CD8-positive, alpha-beta memory T cell (primary cell): ENCODE measurements around the gene SLC39A1. TPM values are rescaled to one million over a fixed set of nuclear protein-coding genes. Genes with fewer than 3 reads are reported as not detected.
A peak's percentile ranks its signal among the peaks of the same experiment; 100 is the strongest.
"Not testable (repeated sequence)": the region's sequence is repeated elsewhere in the genome, so short reads cannot be mapped to it uniquely, and the experiment has no call there.

Experiments used
- CTCF ChIA-PET: fragments of 350-600 bp; sonication (Branson Sonifier 250); formaldehyde crosslinking; loops from one replicate; lab custom pipeline; 2021; ENCODE audit warnings: antibody characterized with exemption; lab: Charles Lee
- POLR2A ChIA-PET: fragments of 350-600 bp; sonication (Branson Sonifier 250); formaldehyde crosslinking; loops from one replicate; lab custom pipeline; 2021; ENCODE audit warnings: antibody characterized with exemption; lab: Charles Lee
- DNase-seq, 5 donors: peaks; one replicate each; pipeline versions ENCODE4 v3.0.0 to v3.0.0-alpha.2; 2020 to 2022; ENCODE audit warnings: mixed read lengths in 1 of 5
- H3K27ac ChIP-seq: one replicate; pipeline ENCODE4 v1.7.0; 2013; ENCODE audit warnings: low read depth, mild to moderate bottlenecking, low read length, moderate library complexity
- H3K27me3 ChIP-seq: 2 replicates; pipeline ENCODE4 v1.7.0; 2013; ENCODE audit warnings: low read length, mild to moderate bottlenecking; ENCODE audit not compliant: insufficient read depth, poor library complexity, severe bottlenecking
- H3K36me3 ChIP-seq: 2 replicates; pipeline ENCODE4 v1.7.0; 2013; ENCODE audit warnings: mild to moderate bottlenecking, low read length, moderate library complexity; ENCODE audit not compliant: insufficient read depth
- H3K4me1 ChIP-seq: 2 replicates; pipeline ENCODE4 v1.7.0; 2013; ENCODE audit warnings: mild to moderate bottlenecking, low read length, moderate library complexity; ENCODE audit not compliant: insufficient read depth
- H3K4me3 ChIP-seq: 2 replicates; pipeline ENCODE4 v1.7.0; 2013; ENCODE audit warnings: mild to moderate bottlenecking, low read length
- H3K9me3 ChIP-seq: 2 replicates; pipeline ENCODE4 v1.7.0; 2013; ENCODE audit warnings: mild to moderate bottlenecking, low read length
- H3K27ac Mint-ChIP-seq, 8 donors: one replicate each; pipeline ENCODE4 v1.8.0; 2020 to 2021; ENCODE audit warnings: mixed read lengths in 8 of 8, mild to moderate bottlenecking in 6 of 8, inconsistent platforms in 3 of 8, moderate library complexity in 3 of 8
- H3K27me3 Mint-ChIP-seq, 2 donors: one replicate each; pipeline ENCODE4 v1.8.0; 2020 to 2021; ENCODE audit warnings: mixed read lengths in 2 of 2, mild to moderate bottlenecking in 1 of 2, moderate library complexity in 1 of 2
- H3K36me3 Mint-ChIP-seq, 3 donors: one replicate each; pipeline ENCODE4 v1.8.0; 2020 to 2021; ENCODE audit warnings: mixed read lengths in 3 of 3, inconsistent platforms in 1 of 3, mild to moderate bottlenecking in 1 of 3
- H3K4me1 Mint-ChIP-seq, 3 donors: one replicate each; pipeline ENCODE4 v1.8.0; 2020 to 2021; ENCODE audit warnings: mixed read lengths in 3 of 3, inconsistent platforms in 1 of 3, mild to moderate bottlenecking in 1 of 3
- H3K4me3 Mint-ChIP-seq, 7 donors: one replicate each; pipeline ENCODE4 v1.8.0; 2020 to 2021; ENCODE audit warnings: mixed read lengths in 7 of 7, mild to moderate bottlenecking in 6 of 7, moderate library complexity in 4 of 7, inconsistent platforms in 2 of 7
- H3K9me3 Mint-ChIP-seq, 5 donors: one replicate each; pipeline ENCODE4 v1.8.0; 2020 to 2022; ENCODE audit warnings: mixed read lengths in 5 of 5, mild to moderate bottlenecking in 3 of 5, moderate library complexity in 2 of 5, inconsistent platforms in 1 of 5
- polyA plus RNA-seq: library from polyadenylated mRNA; unstranded; fragments of 300-500 nt; fragmentation: Illumina TruSeq; gene quantifications from one replicate; pipeline ENCODE4 v1.2.3, GENCODE V29; 2021
- total RNA-seq, 2 experiments: library from RNA; stranded (reverse); gene quantifications; one replicate each; pipeline ENCODE4 v1.2.3, GENCODE V29; 2021

Gene SLC39A1
- total and polyA plus RNA-seq, 3 experiments from 2014 or later: 39.2 to 88.2 (median 85.5) TPM

- CTCF ChIA-PET: interaction anchor here (0.9 to 6.0 kb wide), 7 partner anchors 8 to 124 kb away, joined by 3 to 58 read pairs (median 6); partner anchors contain the start of genes DENND4B and RAB13
Measured at GRCh38 chr1:153921803-153922075, 41.6 kb downstream of the SLC39A1 start.

DNA sequence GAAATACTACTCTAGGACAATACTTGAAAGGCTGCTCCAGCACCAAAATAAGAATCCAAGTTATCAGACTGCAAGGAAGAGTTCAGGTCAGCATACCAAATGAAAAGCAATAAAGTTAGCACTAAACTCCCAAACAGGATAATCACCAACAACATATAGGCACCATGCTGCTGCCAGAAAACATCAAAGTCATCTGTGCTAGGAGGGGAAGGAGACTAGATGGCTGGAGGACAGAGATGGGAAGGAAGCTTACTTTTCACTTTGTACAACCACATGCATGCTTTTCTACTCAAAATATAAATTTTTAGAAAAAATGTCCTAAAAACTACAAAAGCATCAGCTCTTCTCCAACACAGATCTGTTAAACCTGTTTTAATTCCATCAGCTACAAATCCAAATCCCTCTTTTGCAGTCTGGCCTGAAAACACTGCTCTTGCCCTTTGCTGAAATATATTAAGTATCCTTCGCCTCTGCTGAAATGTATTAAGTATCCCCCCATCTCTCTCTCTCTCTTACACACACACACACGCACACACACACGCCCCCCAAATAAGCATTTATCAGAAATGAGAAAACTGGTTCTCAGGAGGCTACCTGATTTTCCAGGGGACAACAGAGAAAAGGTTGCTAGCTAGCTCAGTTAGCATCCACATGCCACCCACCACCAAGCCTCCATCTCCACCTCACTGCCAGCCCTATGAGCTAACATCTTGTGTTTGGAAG, 42.1 kb downstream of the SLC39A1 start:
- H3K9me3 Mint-ChIP-seq: peaks cover 0 to 2% (median 0%) of the 10 kb centered on the region in 5 donors
- H3K27ac ChIP-seq: peak overlapping the region; percentile 71
- peaks cover 0 to 41% (median 0%) of the 10 kb centered on the region in 3 donors for H3K36me3 Mint-ChIP-seq
- ChIA-PET POLR2A (interaction anchor here (0.7 to 2.8 kb wide), 4 partner anchors 41 to 70 kb away, joined by 3 to 23 read pairs (median 4); partner anchors contain the start of genes JTB and RPS27), CTCF (interaction anchor here (0.6 to 6.0 kb wide), 9 partner anchors 9 to 124 kb away, joined by 3 to 58 read pairs (median 4); partner anchors contain the start of genes CREB3L4, DENND4B and RAB13)
- H3K4me3 ChIP-seq: peak overlapping the region; percentile 86
- H3K4me3 Mint-ChIP-seq: peak overlapping the region; percentile 79 to 97 (median 94)
- H3K9me3 ChIP-seq: no peaks in the 10 kb centered on the region
- H3K27me3 ChIP-seq: no peaks in the 10 kb centered on the region
- H3K27ac Mint-ChIP-seq: peak overlapping the region; percentile 88 to 100 (median 94)
- H3K4me1 ChIP-seq: peaks cover 50% of the 10 kb centered on the region
- DNase-seq: no peak
- H3K27me3 Mint-ChIP-seq: peaks cover 0 to 4% of the 10 kb centered on the region in 2 donors
- H3K4me1 Mint-ChIP-seq: peaks cover 53 to 70% (median 61%) of the 10 kb centered on the region in 3 donors
- H3K36me3 ChIP-seq: no peaks in the 10 kb centered on the region

More at GRCh38 chr1:153921803-153922075, 41.6 kb downstream of the SLC39A1 start:
- H3K36me3 ChIP-seq: no peaks in the 10 kb centered on the region
- peaks cover 0 to 2% (median 0%) of the 10 kb centered on the region in 5 donors for H3K9me3 Mint-ChIP-seq
- H3K4me3 Mint-ChIP-seq: peak overlapping the region; percentile 79 to 97 (median 94)
- DNase-seq: no peak
- POLR2A ChIA-PET: interaction anchor here (0.7 to 2.8 kb wide), 5 partner anchors 23 to 69 kb away, joined by 3 to 56 read pairs (median 23); partner anchors contain the start of genes CREB3L4, DENND4B and RPS27
- peak overlapping the region; percentile 88 to 100 (median 94) for H3K27ac Mint-ChIP-seq
- peaks cover 50% of the 10 kb centered on the region for H3K4me1 ChIP-seq
- no peaks in the 10 kb centered on the region for H3K27me3 ChIP-seq
- peaks cover 0 to 38% (median 0%) of the 10 kb centered on the region in 3 donors for H3K36me3 Mint-ChIP-seq
- peak overlapping the region; percentile 71 for H3K27ac ChIP-seq
- no peaks in the 10 kb centered on the region for H3K9me3 ChIP-seq
- H3K27me3 Mint-ChIP-seq: peaks cover 0 to 4% of the 10 kb centered on the region in 2 donors
- peaks cover 50 to 66% (median 57%) of the 10 kb centered on the region in 3 donors for H3K4me1 Mint-ChIP-seq
- peak overlapping the region; percentile 86 for H3K4me3 ChIP-seq

DNA sequence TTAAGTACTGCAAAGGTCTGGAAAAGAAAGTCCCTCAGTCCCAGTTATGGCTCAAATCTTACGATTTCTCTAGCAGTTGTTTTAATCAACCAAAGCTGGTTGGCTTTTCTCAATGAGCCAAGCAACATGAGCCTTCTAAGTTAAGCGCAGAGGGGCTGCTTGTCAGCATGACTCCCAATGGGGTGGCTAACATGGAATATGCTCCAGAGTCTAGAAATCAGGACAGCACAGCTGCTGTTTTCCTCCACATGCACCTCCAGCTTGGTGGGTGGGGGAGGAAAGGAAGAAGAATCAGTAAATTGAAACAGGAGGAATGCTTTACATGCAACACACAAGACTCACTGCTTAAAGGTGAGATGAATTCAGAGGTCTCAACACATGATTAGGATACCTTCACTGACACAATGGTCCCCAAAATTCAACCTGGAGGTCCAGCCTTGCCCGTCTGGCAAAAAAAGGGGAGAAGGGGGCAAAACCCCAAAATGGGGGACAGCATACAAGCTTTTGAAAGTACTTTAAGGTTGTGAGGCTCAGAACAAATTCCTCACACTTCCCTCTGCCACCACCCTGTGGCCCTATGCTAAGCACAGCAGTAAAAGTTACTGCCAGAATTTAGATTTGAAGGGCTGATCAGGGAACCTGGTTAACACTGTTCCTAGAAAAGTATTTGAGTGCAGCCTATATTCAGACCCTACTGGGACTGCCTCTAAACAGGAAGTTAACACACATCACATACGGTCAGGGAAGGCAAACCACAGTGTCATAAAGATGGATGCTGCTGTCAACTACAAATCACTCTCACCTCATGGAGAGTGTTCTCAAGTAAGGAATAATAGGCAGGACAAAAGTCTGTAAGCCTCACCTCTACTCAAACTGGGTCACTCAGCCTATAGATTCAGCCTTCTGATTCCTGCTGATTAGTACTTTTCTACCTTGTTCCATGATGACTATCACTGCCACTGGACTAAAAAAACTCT, 43.2 kb downstream of the SLC39A1 start:
- Mint-ChIP-seq H3K27me3 (peaks cover 0 to 4% of the 10 kb centered on the region in 2 donors), H3K27ac (peak overlapping the region; percentile 80 to 100 (median 90)), H3K9me3 (peaks cover 0 to 2% (median 0%) of the 10 kb centered on the region in 5 donors), H3K36me3 (peaks cover 0 to 50% (median 0%) of the 10 kb centered on the region in 3 donors), H3K4me1 (peaks cover 56 to 76% (median 60%) of the 10 kb centered on the region in 3 donors), H3K4me3 (peak overlapping the region; percentile 79 to 97 (median 94))
- POLR2A ChIA-PET: interaction anchor here (1.0 to 1.6 kb wide), 2 partner anchors 25 to 57 kb away, joined by 3 to 4 read pairs; partner anchors contain the start of gene JTB
- DNase-seq: peak in 2 of 5 donors; percentile 29 to 37
- H3K9me3 ChIP-seq: no peaks in the 10 kb centered on the region
- H3K4me1 ChIP-seq: peaks cover 50% of the 10 kb centered on the region
- H3K36me3 ChIP-seq: no peaks in the 10 kb centered on the region
- no peaks in the 10 kb centered on the region for H3K27me3 ChIP-seq
- peak overlapping the region; percentile 86 for H3K4me3 ChIP-seq
- peak overlapping the region; percentile 13 for H3K27ac ChIP-seq
- CTCF ChIA-PET: interaction anchor here (1.0 to 6.0 kb wide), 5 partner anchors 9 to 124 kb away, joined by 3 to 58 read pairs (median 6); partner anchors contain the start of gene DENND4B

DNA sequence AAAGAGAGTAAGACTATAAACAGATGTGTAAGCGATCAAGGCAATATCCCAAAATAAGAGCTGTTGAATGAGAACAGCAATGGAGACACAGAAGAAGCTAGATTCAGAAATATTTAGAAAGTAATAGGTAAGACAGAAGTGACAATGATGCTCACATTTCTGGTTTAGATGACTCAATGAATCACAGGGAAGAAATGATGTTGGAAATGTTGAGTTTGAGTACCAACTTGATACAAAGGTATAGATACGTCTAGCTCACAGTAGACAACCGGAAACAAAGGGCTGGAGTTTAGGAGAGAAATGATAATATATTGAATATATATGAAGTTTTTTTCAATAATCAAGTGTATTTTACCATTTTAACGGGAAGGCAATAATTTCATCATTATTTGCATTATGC, 47.0 kb downstream of the SLC39A1 start:
- Histone ChIP-seq H3K9me3 (no peaks in the 10 kb centered on the region), H3K27me3 (no peaks in the 10 kb centered on the region), H3K27ac (no peak overlapping the region), H3K36me3 (no peaks in the 10 kb centered on the region), H3K4me3 (no peak overlapping the region), H3K4me1 (peaks cover 49% of the 10 kb centered on the region)
- Mint-ChIP-seq H3K27me3 (no peaks in the 10 kb centered on the region), H3K4me1 (peaks cover 61 to 81% (median 63%) of the 10 kb centered on the region in 3 donors), H3K36me3 (peaks cover 0 to 52% (median 0%) of the 10 kb centered on the region in 3 donors), H3K27ac (peak overlapping the region in 2 of 8 donors; percentile 3 to 90), H3K4me3 (no peak overlapping the region), H3K9me3 (no peaks in the 10 kb centered on the region)
- ChIA-PET POLR2A (interaction anchor here (0.6 kb wide), 1 partner anchor 61 kb away, joined by 4 read pairs; the partner anchor contains the start of gene JTB), CTCF (interaction anchor here (1.0 kb wide), 1 partner anchor 30 kb away, joined by 4 read pairs; the partner anchor contains the start of gene DENND4B)
- no peak for DNase-seq

DNA sequence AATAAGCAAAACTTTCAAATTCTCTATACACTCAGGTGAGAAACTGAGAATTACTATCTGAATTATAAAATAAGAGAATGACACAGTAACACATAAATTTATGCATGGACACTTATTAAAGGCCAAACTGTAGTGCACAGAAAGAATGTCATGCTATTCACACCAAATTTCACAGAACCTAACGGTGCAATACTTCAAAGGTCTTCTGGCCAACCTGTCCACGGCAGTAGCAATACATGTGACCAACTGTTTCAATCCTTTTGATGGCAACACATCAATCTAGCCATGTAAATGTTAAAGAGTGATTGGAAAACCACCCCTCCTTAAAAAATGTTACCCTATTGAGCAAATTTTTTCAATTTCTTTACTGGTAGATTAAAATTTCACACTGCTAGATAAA, 51.0 kb downstream of the SLC39A1 start:
- Mint-ChIP-seq H3K4me1 (peaks cover 34 to 59% (median 34%) of the 10 kb centered on the region in 3 donors), H3K27ac (peak overlapping the region in 5 of 8 donors; percentile 9 to 54 (median 15)), H3K36me3 (peaks cover under 1 to 44% (median 3%) of the 10 kb centered on the region in 3 donors), H3K9me3 (no peaks in the 10 kb centered on the region), H3K4me3 (peak overlapping the region in 3 of 7 donors; percentile 4 to 32 (median 23)), H3K27me3 (no peaks in the 10 kb centered on the region)
- no peak overlapping the region for H3K27ac ChIP-seq
- no peak overlapping the region for H3K4me3 ChIP-seq
- CTCF ChIA-PET: interaction anchor here (1.9 kb wide), 1 partner anchor 10 kb away, joined by 7 read pairs; the partner anchor contains the start of gene GATAD2B
- peaks cover 15% of the 10 kb centered on the region for H3K4me1 ChIP-seq
- H3K9me3 ChIP-seq: no peaks in the 10 kb centered on the region
- DNase-seq: no peak
- POLR2A ChIA-PET: no interaction called here
- H3K27me3 ChIP-seq: no peaks in the 10 kb centered on the region
- no peaks in the 10 kb centered on the region for H3K36me3 ChIP-seq

DNA sequence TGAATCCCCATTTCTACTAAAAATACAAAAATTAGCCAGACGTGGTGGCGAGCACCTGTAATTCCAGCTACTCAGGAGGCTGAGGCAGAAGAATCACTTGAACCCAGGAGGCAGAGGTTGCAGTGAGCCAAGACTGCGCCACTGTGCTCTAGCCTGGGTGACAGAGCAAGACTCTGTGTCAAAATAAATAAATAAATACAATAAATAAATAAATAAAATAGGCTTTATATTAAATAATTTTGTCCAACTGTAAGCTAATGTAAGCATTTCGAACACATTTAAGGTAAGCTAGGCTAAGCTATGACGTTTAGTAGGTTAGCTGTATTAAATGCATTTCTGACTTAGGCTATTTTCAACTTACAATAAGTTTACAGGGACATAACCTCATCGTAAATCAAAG, 52.8 kb downstream of the SLC39A1 start:
- not testable (repeated sequence) for H3K4me3 ChIP-seq, H3K9me3 ChIP-seq, H3K27ac ChIP-seq, H3K36me3 ChIP-seq, DNase-seq, H3K4me3 Mint-ChIP-seq, H3K27me3 ChIP-seq, H3K9me3 Mint-ChIP-seq, H3K27me3 Mint-ChIP-seq
- peaks cover 8 to 44% (median 10%) of the 10 kb centered on the region in 3 donors for H3K36me3 Mint-ChIP-seq
- peaks cover 38 to 63% (median 41%) of the 10 kb centered on the region in 3 donors for H3K4me1 Mint-ChIP-seq
- ChIA-PET POLR2A (interaction anchor here (0.6 kb wide), 1 partner anchor 32 kb away, joined by 3 read pairs; no protein-coding TSS in a partner anchor), CTCF (interaction anchor here (1.3 to 2.1 kb wide), 3 partner anchors 9 to 36 kb away, joined by 4 to 7 read pairs (median 5); partner anchors contain the start of genes DENND4B and GATAD2B)
- H3K27ac Mint-ChIP-seq: peak overlapping the region in 1 of 8 donors; percentile 82
- peaks cover 15% of the 10 kb centered on the region for H3K4me1 ChIP-seq
